GM12878 (cell line): ENCODE results near the gene CD63. TPM values are rescaled to one million over a fixed set of nuclear protein-coding genes. Genes with fewer than 3 reads are reported as not detected.

Experiments
- ATAC-seq: fragments of 200-7000 bp; cut with Tn5 transposase; 3 replicates; pipeline ENCODE4 v1.9.1; 2020; ENCODE audit warnings: mild to moderate bottlenecking, moderate library complexity
- BruUV-seq: library from RNA; stranded (reverse); fragments of 400-500 nt; replicated peaks from 2 replicates; lab custom pipeline; 2021; lab: Mats Ljungman, UMichigan
- CTCF ChIA-PET: fragments of 300-600 bp; sonication (Branson Sonifier 250); formaldehyde crosslinking; extraction: SDS; loops from one replicate; lab custom pipeline; 2021; ENCODE audit warnings: inconsistent platforms; lab: Yijun Ruan, JAX
- POLR2A ChIA-PET: fragments of 350-600 bp; formaldehyde crosslinking; extraction: SDS; loops from one replicate; lab custom pipeline; 2021; ENCODE audit warnings: inconsistent platforms; lab: Charles Lee
- RAD21 ChIA-PET: fragments of 300-600 bp; sonication (Branson Sonifier 250); formaldehyde crosslinking; loops from one replicate; lab custom pipeline; 2023; ENCODE audit warnings: antibody characterized with exemption; ENCODE audit not compliant: unreplicated experiment; lab: Charles Lee
- SMC1A ChIA-PET: fragments of 300-600 bp; sonication (Branson Sonifier 250); formaldehyde crosslinking; loops from one replicate; lab custom pipeline; 2023; ENCODE audit not compliant: unreplicated experiment, uncharacterized antibody; lab: Charles Lee
- DNase-seq: peaks from one replicate; pipeline ENCODE4 v3.0.0-alpha.2; 2011; ENCODE audit warnings: low read depth, low spot score
- FAIRE-seq: peaks from 3 replicates; lab custom pipeline; 2011; peaks lifted over from hg19 to GRCh38; lab: Jason Lieb, UNC
- H2AFZ ChIP-seq: 2 replicates; pipeline ENCODE4 v1.6.0; 2011; ENCODE audit warnings: low read depth, low read length, control low read depth; ENCODE audit not compliant: control insufficient read depth
- H3K27ac ChIP-seq: 2 replicates; pipeline ENCODE4 v1.5.1; 2011; ENCODE audit warnings: control low read depth; ENCODE audit not compliant: control insufficient read depth, insufficient read depth
- H3K27me3 ChIP-seq, 2 experiments: replicated peaks in 1 of 2; 2 replicates each; pipeline versions ENCODE4 v1.6.0 to v1.6.1; 2011; ENCODE audit warnings: low read length in 1 of 2; ENCODE audit not compliant: control insufficient read depth in 2 of 2, insufficient read depth in 2 of 2
- H3K36me3 ChIP-seq, 2 experiments: 2 replicates each; pipeline ENCODE4 v1.5.1; 2011; ENCODE audit warnings: low read length in 1 of 2; ENCODE audit not compliant: control insufficient read depth in 2 of 2, insufficient read depth in 2 of 2
- H3K4me1 ChIP-seq: 2 replicates; pipeline ENCODE4 v1.6.1; 2011; ENCODE audit warnings: mild to moderate bottlenecking, low read length, moderate library complexity, mixed read lengths; ENCODE audit not compliant: control insufficient read depth, insufficient read depth
- H3K4me2 ChIP-seq: 2 replicates; pipeline ENCODE4 v1.6.0; 2011; ENCODE audit warnings: control low read depth; ENCODE audit not compliant: control insufficient read depth, insufficient read depth
- H3K4me3 ChIP-seq: fragments of 200-600 bp; sonication (generic); 2 replicates; pipeline ENCODE4 v1.5.1; 2016
- H3K79me2 ChIP-seq: 2 replicates; pipeline ENCODE4 v1.6.0; 2011; ENCODE audit warnings: low read length; ENCODE audit not compliant: control insufficient read depth, insufficient read depth
- H3K9ac ChIP-seq: 2 replicates; pipeline ENCODE4 v1.8.0; 2011; ENCODE audit warnings: low read length, control low read depth, mixed read lengths; ENCODE audit not compliant: control insufficient read depth, insufficient read depth
- H3K9me3 ChIP-seq: replicated peaks from 3 replicates; pipeline ENCODE4 v1.5.1; 2011; ENCODE audit warnings: mild to moderate bottlenecking, low read length; ENCODE audit not compliant: control insufficient read depth, insufficient read depth
- H4K20me1 ChIP-seq: 2 replicates; pipeline ENCODE4 v1.6.0; 2011; ENCODE audit not compliant: control insufficient read depth, insufficient read depth
- HCFC1 ChIP-seq: fragments of 150-350 bp; IDR thresholded peaks from 2 replicates; pipeline ENCODE4 v1.6.1; 2014; ENCODE audit warnings: low read length
- SIN3A ChIP-seq: IDR thresholded peaks from 2 replicates; pipeline ENCODE4 v1.6.1; 2012; ENCODE audit warnings: low read depth, low read length, improper control_type of control experiment
- ZNF24 ChIP-seq: fragments of 450-650 bp; IDR thresholded peaks from 2 replicates; pipeline ENCODE4 v1.6.1; 2017; ENCODE audit warnings: antibody characterized with exemption, mild to moderate bottlenecking
- WGBS: methylation state at CpG from one replicate; pipeline ENCODE4 v1.1.6; 2016; ENCODE audit warnings: low lambda C conversion rate; ENCODE audit not compliant: insufficient replicate concordance, insufficient coverage; ENCODE audit errors: missing lambda C conversion rate; 5-methylcytosine and 5-hydroxymethylcytosine counted together
- in situ Hi-C: fragments of 300-500 bp; cut with MboI; formaldehyde crosslinking; loops from 9 replicates; pipeline ENCODE4 v1.14.3; 2018; ENCODE audit warnings: mixed read lengths
- intact Hi-C: fragments of 100-400 bp; cut with micrococcal nuclease; formaldehyde crosslinking; loops from one replicate; pipeline ENCODE4 v1.14.2; 2022; ENCODE audit not compliant: unreplicated experiment
- polyA plus RNA-seq, 11 experiments: library from polyadenylated mRNA; depleted of rRNA in 4 of 11; unstranded in 6 of 11; stranded (reverse) in 5 of 11; fragments of >200 nt; fragmentation: Nextera tagmentation in 4 of 11; fragmentation: Illumina TruSeq in 1 of 11; extraction: Ambion mirVana in 4 of 11; extraction: Trizol in 1 of 11; gene quantifications; 1 replicate in 1 of 11; 2 replicates in 10 of 11; pipeline versions ENCODE4 v1.2.1 to v1.2.3, GENCODE V29; 2011 to 2016; ENCODE audit warnings: inconsistent platforms in 2 of 11, missing spikeins in 2 of 11, low read depth in 1 of 11
- total RNA-seq, 4 experiments: library from RNA; depleted of rRNA in 3 of 4; stranded (reverse); fragments of >200 nt in 3 of 4; fragmentation: Illumina TruSeq in 1 of 4; extraction: Trizol in 1 of 4; gene quantifications; 2 replicates each; pipeline versions ENCODE4 v1.2.1 to v1.2.3, GENCODE V29; 2013 to 2021
- TF ChIP-seq, protein P1 (sequence below): IDR thresholded peaks from 2 replicates; pipeline ENCODE4 v1.6.1; 2012; ENCODE audit warnings: mild to moderate bottlenecking, low read depth, low read length

The CD63 gene
- total and polyA plus RNA-seq, 10 of the 15 experiments (the other 5 are each of a cell fraction or from before 2014, with no cell fraction given) = 147 to 220 (median 183) TPM

DNA sequence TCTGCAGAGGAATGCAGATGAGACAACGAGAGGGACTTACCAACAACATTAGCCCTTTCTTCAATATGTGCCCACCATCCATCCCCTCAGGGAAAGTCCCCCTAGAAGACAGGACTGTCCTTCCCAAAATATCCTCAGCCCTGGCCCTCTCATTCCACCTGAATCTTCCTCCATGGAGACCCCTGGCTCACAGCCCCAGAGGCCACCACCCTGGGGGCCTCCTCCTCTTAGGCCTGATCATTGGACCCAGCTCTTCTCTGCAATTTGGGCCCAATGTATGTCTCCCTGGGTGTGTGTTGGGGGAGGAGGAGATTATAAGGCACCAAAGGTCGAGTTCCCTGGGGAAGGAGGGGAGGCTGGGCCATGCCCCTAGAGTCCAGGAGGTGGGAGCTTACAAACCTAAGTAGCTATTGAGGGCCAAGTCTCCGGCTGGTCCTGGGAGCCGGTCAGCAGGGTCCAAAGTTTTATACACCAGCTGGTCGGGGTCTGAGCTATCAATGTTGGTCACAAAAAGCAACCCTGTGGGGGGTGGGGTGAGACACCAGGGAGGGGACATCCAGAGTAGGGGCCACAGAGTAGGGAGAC, 29.2 kb downstream of the CD63 start:
- Histone ChIP-seq H3K4me3 (no peak overlapping the region), H3K36me3 (no peaks in the 10 kb centered on the region), H3K27me3 (no peaks in the 10 kb centered on the region), H4K20me1 (no peaks in the 10 kb centered on the region), H3K4me1 (no peaks in the 10 kb centered on the region), H3K79me2 (no peaks in the 10 kb centered on the region), H3K9ac (no peak overlapping the region), H3K9me3 (no peaks in the 10 kb centered on the region), H3K27ac (no peak overlapping the region), H2AFZ (no peak overlapping the region), H3K4me2 (no peak overlapping the region)
- intact Hi-C loops (no loop called here), in situ Hi-C loops (no loop called here)
- DNase-seq (no peak), FAIRE-seq (no peak), ATAC-seq (no peak)
- no TSS peak for BruUV-seq
- SMC1A ChIA-PET = no interaction called here
- CTCF ChIA-PET = interaction anchor here (1.1 to 1.2 kb wide), 2 partner anchors 17 to 43 kb away, joined by 3 read pairs; partner anchors contain the start of gene BLOC1S1
- POLR2A ChIA-PET = no interaction called here
- TF ChIP-seq ZNF24 (no peak), HCFC1 (no peak), SIN3A (no peak)
- TF ChIP-seq, protein P1, sequence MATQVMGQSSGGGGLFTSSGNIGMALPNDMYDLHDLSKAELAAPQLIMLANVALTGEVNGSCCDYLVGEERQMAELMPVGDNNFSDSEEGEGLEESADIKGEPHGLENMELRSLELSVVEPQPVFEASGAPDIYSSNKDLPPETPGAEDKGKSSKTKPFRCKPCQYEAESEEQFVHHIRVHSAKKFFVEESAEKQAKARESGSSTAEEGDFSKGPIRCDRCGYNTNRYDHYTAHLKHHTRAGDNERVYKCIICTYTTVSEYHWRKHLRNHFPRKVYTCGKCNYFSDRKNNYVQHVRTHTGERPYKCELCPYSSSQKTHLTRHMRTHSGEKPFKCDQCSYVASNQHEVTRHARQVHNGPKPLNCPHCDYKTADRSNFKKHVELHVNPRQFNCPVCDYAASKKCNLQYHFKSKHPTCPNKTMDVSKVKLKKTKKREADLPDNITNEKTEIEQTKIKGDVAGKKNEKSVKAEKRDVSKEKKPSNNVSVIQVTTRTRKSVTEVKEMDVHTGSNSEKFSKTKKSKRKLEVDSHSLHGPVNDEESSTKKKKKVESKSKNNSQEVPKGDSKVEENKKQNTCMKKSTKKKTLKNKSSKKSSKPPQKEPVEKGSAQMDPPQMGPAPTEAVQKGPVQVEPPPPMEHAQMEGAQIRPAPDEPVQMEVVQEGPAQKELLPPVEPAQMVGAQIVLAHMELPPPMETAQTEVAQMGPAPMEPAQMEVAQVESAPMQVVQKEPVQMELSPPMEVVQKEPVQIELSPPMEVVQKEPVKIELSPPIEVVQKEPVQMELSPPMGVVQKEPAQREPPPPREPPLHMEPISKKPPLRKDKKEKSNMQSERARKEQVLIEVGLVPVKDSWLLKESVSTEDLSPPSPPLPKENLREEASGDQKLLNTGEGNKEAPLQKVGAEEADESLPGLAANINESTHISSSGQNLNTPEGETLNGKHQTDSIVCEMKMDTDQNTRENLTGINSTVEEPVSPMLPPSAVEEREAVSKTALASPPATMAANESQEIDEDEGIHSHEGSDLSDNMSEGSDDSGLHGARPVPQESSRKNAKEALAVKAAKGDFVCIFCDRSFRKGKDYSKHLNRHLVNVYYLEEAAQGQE = no peak
- RAD21 ChIA-PET = no interaction called here
- WGBS = 35% methylated on average over 4 of the region's 5 CpGs
